Motor neuron (in vitro differentiated cells): ENCODE measurements around the gene PDGFRB. TPM values are rescaled to one million over a fixed set of nuclear protein-coding genes. Genes with fewer than 3 reads are reported as not detected.
"Not testable (repeated sequence)": the region's sequence is repeated elsewhere in the genome, so short reads cannot be mapped to it uniquely, and the experiment has no call there.

Experiments
- ATAC-seq, 8 experiments: fragments of 200-7000 bp; cut with Tn5 transposase; replicated peaks in 6 of 8; 2 replicates each; pipeline ENCODE4 v1.8.0; 2021; ENCODE audit warnings: mild to moderate bottlenecking in 8 of 8, moderate library complexity in 8 of 8
- H3K27ac ChIP-seq, 2 donors: fragments of 250-450 bp; sonication (Bioruptor Pico); 2 replicates each; pipeline ENCODE4 v1.9.0; 2021; ENCODE audit warnings: antibody characterized with exemption in 2 of 2, mild to moderate bottlenecking in 2 of 2, moderate library complexity in 1 of 2
- H3K4me1 ChIP-seq, 2 donors: fragments of 250-450 bp; sonication (Bioruptor Pico); replicated peaks in 1 of 2; 2 replicates each; pipeline ENCODE4 v1.6.1; 2021; ENCODE audit warnings: antibody characterized with exemption in 2 of 2, mild to moderate bottlenecking in 2 of 2, moderate library complexity in 1 of 2
- H3K4me3 ChIP-seq, 5 donors: fragments of 250-450 bp; sonication (Bioruptor Pico); 2 replicates each; pipeline ENCODE4 v1.9.0; 2021; ENCODE audit warnings: antibody characterized with exemption in 5 of 5, mild to moderate bottlenecking in 5 of 5, moderate library complexity in 4 of 5
- WGBS, 10 experiments: fragments of 450-650 bp; shearing (Covaris generic); methylation state at CpG; one replicate each; pipeline ENCODE4 v1.0.0; 2022; 5-methylcytosine and 5-hydroxymethylcytosine counted together
- in situ Hi-C, 9 experiments: fragments of 400-800 bp; cut with MboI; loops; one replicate each; pipeline ENCODE4 v1.15.0; 2021; ENCODE audit warnings: low sequenced_read_pairs in 9 of 9, low pct_unique_long_range_greater_than_20kb in 2 of 9; ENCODE audit not compliant: unreplicated experiment in 9 of 9
- total RNA-seq, 8 experiments: library from RNA; unstranded; fragments of 300-600 nt; gene quantifications; 2 replicates each; pipeline versions ENCODE4 v1.2.3 to v1.2.4, GENCODE V29; 2022

PDGFRB gene
- total RNA-seq, 8 experiments from 2014 or later, result 0.38 to 42.4 (median 4.6) TPM

DNA sequence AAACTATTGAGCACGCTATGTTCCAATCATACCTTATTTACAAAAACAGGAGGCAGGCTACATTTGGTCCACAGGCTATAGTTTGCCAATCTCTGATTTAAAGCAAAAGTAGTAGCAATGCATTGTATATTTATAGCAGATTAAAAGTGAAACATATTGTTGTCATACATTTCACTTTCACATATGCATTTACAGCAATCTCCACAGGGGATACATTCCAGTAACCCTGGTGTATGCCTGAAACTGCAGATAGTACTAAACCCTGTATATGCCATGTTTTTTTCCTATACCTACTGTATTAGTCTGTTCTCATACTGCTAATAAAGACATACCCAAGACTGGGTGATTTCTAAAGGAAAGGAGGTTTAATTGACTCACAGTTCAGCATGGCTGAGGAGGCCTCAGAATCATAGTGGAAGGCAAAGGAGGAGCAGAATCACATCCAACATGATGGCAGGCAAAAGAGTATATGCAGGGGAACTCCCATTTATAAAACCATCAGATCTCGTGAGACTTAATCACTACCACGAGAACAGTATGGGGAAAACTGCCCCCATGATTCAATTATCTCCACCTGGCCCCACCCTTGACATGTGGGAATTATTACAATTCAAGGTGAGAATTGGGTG, 63.4 kb downstream of the PDGFRB start:
- 36 to 100% (median 75%) methylated on average over 1 to 3 of the region's 3 CpGs; no CpG with 5 or more reads in 1 of the 10 experiments for WGBS, 10 experiments
- H3K4me1 ChIP-seq, result no peaks in the 10 kb centered on the region
- H3K4me3 ChIP-seq, result no peak overlapping the region
- no peak overlapping the region for H3K27ac ChIP-seq
- no peak for ATAC-seq
- in situ Hi-C loops, result no loop called here

DNA sequence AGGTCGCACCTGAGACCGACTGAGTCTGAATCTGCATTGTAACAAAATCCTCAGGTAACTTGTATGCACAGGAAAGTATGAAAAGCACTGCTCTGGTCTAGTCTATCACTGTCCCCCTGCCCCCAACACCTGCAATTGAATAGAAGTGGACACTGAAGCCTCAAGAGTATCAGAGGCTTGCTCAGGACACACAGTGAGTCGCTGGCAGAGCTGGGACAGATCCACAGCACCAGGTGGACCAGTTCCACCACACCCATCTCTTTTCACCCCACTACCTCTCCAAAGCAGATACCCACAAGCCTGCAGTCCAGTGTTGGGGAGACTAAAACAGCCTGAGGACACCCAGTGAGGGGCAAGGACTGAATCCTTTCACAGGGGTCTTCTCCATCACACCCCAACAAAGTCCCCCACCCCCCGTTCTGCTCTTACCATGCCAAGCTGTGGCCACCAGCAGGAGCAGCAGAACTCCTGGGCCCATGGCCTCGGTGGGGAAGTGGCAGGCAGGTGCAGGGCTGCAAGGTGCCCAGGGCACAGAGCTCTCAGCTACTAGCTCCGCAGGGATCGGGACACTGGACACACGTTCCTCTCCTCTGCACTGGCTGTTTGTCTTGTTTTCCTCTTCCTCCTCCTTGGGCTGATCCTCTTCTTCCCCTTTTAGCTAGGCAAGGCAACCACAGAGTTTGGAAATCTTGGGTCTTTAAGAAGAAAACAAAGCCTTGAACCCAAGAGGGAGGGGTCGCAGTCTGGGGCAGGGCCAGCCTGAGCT, 69.5 kb downstream of the PDGFRB start, which contains the start of gene CSF1R:
CSF1R (minus strand) TSS at position 605 of the 766 bp plus-strand sequence; CDS start at position 478, 127 bp downstream.
- WGBS, 10 experiments, result 56 to 92% (median 82%) methylated on average over 1 to 4 of the region's 9 CpGs; no CpG with 5 or more reads in 5 of the 10 experiments
- Histone ChIP-seq H3K4me3 (no peak within 1 kb of the TSS), H3K4me1 (peaks cover 0 to 5% of the 10 kb centered on the region in 2 donors), H3K27ac (no peak within 1 kb of the TSS)
- no peak for ATAC-seq
- in situ Hi-C loops, result no loop called here

DNA sequence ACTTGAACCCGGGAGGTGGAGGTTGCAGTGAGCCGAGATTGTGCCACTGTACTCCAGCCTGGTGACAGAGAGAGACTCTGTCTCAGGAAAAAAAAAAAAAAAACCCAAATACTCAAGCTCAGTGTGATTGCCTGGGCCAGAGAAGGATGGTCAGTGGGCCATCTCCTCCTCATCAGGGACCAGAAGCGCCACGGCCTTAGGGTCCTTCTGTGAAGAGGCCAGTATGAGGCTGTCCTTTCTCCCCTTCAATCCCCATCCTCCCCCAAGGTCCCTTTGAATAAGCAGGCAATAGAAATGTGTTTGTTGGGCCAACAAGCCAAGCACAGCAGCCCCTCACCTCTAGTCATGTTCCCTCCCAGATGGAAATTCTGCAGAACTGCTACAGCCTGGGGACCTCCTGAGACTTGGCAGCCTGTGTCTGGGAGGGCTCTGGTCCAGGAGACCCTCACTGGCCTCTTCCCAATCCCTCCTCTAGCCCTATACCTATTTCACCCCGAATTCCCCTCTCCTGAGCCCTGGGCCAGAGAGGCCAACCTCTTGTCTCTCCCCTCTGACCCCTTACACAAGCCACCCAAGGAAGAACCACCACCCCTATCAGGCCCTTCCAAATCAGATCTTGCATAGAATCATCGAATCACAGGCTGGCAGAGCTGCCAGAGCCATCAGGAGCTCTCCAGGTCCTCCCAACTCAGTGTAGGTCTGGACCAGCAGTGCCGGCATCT, 70.3 kb downstream of the PDGFRB start:
- no peak overlapping the region for H3K27ac ChIP-seq
- WGBS, 10 experiments, result 0 to 100% (median 76%) methylated on average over 1 to 5 of the region's 7 CpGs; no CpG with 5 or more reads in 4 of the 10 experiments

DNA sequence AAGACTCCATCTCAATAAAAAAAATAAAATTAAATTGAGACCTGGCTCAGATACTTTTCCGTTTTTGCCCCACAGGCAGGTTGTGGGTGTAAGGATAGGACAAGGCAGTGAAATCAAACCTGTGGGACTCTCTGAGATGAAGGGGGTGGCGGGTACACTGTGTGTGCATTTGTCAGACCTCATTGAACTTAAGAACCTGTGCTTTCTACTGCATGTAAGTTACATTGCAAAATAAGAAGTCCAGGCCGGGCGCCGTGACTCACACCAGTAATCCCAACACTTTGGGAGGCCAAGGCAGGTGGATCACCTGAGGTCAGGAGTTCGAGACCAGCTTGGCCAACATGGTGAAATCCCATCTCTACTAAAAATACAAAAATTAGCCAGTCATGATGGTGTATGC, 70.9 kb downstream of the PDGFRB start:
- H3K4me1 ChIP-seq, H3K4me3 ChIP-seq, in situ Hi-C loops, H3K27ac ChIP-seq, ATAC-seq: not testable (repeated sequence)
- WGBS, 10 experiments, result 13 to 100% (median 80%) methylated on average over 1 to 4 of the region's 6 CpGs; no CpG with 5 or more reads in 4 of the 10 experiments

More for the DNA sequence above, 70.3 kb downstream of the PDGFRB start:
- Histone ChIP-seq H3K4me3 (no peak overlapping the region), H3K4me1 (peaks cover 0 to 5% of the 10 kb centered on the region in 2 donors)
- in situ Hi-C loops, result no loop called here
- ATAC-seq, result no peak

DNA sequence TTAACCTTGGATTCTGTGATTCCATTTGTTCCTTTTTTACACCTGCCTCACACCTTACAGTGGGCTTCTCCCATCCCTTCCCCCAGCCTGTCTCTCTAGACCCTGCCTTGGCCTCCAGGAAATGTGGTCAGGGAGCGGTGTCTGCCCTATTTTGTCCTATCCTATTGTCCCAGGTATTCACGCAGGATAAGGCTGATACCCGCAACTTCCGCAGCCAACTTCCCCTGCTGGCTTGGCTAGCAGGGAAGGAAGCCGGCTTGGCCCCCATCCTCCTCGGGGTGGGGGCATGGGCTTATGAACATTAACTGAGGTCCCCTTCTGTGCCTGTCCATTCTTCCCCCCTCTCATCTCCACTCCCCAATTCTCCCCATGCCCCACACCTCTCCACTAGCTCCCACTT, 72.8 kb downstream of the PDGFRB start:
- in situ Hi-C loops, result no loop called here
- WGBS, 10 experiments, result 60 to 95% (median 82%) methylated on average over 1 to 6 of the region's 6 CpGs; no CpG with 5 or more reads in 6 of the 10 experiments
- Histone ChIP-seq H3K4me1 (peaks cover 0 to 5% of the 10 kb centered on the region in 2 donors), H3K4me3 (no peak overlapping the region), H3K27ac (no peak overlapping the region)
- ATAC-seq, result no peak

DNA sequence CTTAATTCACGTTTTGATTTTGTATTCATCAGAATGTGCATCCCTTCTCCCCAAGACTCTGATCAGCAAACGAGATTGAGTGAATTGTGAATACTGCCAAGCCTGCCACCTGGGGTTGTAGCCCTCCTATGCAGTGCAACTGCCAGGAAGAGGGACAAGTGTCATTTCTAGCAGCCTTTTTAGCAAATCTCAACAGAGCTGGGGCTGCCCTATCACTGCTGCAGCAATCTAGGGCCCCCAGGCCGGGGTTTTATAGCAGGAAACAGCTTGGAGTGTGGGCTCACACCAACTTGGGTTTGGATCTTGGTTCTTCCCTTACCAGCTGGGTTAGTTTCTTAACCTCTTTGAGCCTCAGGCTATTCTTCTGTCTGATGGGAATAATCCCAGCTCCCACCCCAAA, 73.3 kb downstream of the PDGFRB start:
- Histone ChIP-seq H3K4me1 (peaks cover 0 to 5% of the 10 kb centered on the region in 2 donors), H3K27ac (no peak overlapping the region), H3K4me3 (no peak overlapping the region)
- ATAC-seq, result no peak
- in situ Hi-C loops, result no loop called here
- 42 to 100% (median 63%) methylated on average over 1 to 3 of the region's 3 CpGs; no CpG with 5 or more reads in 5 of the 10 experiments for WGBS, 10 experiments

DNA sequence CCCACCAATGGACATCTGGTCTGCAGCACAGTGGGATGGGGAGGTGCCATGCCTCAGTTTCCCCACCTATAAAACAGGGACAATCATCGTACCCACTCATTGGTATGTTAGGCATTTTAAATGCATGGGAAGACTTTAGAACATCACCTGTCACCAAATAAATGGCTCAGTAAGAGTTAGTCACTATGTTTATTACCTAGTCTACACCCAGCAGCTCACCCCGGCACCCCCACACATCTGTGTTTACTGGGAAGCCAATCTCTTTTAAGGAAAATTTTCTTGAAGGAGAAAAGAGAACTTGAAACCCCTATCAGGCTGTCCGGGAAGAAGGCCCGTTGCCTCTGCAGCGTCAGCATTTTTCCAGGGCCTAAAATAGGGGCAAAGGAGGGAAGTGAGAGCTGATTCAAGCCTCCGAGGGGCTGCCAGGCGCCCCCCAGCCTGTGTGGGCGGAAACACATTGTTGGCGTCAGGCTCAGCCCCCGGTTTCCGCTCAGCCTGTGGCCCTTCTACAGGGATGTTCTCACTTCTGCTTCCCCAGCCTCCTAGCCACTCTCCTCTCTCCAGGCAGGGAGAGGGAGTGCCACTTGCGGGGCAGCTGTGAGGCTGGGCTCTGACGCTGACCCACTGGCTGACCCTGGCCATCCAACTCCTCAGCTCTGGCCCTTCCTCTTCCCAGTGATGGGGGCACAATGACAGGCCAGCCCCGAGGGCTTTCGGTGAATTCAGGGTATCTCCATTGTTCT, 73.9 kb downstream of the PDGFRB start:
- 0 to 100% (median 43%) methylated on average over 1 to 6 of the region's 15 CpGs; no CpG with 5 or more reads in 1 of the 10 experiments for WGBS, 10 experiments
- Histone ChIP-seq H3K27ac (no peak overlapping the region), H3K4me3 (no peak overlapping the region), H3K4me1 (peaks cover 0 to 5% of the 10 kb centered on the region in 2 donors)
- in situ Hi-C loops, result no loop called here
- ATAC-seq, result peak in 2 of 8 experiments; percentile 23 to 51

DNA sequence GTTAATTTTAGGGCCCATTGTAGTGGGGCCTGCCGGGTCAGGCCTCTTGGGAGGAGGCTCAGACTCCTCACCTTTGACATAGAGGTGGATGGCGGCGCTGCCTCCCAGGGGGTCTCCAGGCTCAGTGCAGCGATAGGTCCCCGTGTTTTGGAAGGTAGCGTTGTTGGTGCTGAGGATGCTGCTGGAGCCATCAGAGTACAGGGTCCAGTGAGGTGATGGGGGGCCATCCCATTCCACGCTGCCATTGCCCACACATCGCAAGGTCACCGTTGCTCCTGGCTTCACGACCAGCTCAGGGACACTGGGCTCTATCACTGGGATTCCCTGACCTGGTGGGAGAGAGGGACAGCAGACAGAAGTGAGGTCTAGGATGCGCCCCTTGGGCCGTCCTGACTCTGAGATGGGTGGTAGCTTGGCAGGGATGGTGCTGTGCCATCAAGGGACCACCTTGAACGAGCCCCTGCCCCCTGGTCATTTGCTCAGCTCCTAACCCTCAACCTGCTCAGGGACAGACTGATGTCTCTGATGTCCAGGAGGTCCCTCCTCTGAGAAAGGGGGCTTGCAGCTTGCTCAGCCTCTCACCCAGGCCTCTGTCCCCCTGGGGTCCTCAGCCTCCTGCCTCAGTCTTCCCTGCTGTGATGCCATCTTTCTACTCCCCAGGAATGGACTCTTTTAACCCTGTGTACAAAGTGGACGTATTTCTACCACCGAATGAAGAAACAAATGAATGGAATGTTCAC, 74.8 kb downstream of the PDGFRB start:
- WGBS, 10 experiments, result 50 to 87% (median 62%) methylated on average over 2 to 7 of the region's 15 CpGs; no CpG with 5 or more reads in 1 of the 10 experiments
- in situ Hi-C loops, result no loop called here
- Histone ChIP-seq H3K4me3 (no peak overlapping the region), H3K4me1 (peaks cover 0 to 5% of the 10 kb centered on the region in 2 donors), H3K27ac (no peak overlapping the region)
- ATAC-seq, result no peak

DNA sequence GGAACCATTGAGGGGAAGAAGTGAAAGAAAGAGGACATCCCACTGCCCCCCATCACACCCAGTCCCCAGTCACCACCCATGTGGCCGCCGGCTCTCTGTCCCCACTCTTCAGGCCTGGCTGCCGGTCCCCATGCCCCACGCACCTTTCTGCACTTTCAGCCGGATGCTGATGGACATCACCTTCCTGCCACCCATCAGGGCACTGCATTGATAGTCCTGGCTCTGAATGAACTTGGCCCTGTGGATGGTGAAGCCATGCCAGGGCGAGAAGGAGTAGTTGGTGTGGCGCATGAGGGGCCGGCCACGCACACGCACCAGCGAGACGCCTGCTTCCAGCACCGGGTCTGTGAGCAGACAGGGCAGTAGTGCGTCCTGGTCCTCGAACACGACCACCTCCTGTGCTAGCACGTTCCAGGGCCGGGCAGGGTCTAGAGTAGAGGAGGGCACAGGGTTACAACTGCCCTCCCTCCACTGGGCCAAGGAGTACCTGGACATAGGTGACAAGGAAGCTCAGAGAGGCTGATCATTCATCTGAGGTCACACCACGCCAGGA, 75.7 kb downstream of the PDGFRB start:
- WGBS, 10 experiments, result 91 to 100% (median 91%) methylated on average over 1 to 8 of the region's 19 CpGs; no CpG with 5 or more reads in 6 of the 10 experiments
- no peak overlapping the region for H3K27ac ChIP-seq
- peaks cover 0 to 5% of the 10 kb centered on the region in 2 donors for H3K4me1 ChIP-seq
- ATAC-seq, result no peak
- in situ Hi-C loops, result no loop called here
- no peak overlapping the region for H3K4me3 ChIP-seq

DNA sequence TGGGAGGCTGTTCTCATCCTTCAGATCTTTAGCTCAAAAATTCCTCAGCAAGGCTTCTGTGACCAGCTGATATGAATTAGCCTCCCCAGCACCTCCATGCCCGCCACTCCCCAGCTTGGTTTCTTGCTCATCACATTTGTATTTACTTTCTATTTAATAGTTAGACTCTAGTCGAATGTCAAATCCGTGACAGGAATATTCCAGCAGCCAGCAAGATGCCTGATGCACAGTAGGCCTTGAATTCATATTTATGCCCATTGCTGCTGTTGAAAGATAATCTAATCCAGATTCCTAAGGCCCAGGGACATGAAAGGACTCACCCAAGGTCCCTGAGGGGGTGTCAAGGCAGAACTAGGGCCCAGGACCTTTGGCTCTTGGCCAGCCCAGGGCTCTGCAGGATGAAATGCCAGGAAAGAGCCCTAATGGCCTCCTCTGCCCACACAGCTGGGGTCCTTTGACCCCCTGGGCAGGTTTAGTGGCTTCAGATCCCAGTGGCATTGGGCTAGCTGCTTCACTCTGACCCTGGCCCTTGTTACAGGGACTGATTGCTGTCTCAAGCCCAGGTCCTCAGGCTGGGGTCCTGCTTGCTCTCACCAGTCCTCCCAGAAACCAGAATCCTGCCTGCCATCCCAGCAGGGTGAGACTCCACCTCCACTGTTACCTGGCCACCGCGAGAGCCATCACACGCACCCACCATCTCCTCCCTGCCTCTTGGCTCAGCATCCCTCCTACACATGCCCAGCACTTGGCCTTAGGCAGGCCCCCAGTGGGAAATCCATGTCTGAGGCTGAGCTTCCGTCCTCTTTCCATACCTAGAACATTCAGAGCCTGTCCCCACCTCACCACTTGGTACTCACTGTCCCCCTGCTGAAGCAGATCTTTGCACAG, 76.6 kb downstream of the PDGFRB start:
- peaks cover 0 to 5% of the 10 kb centered on the region in 2 donors for H3K4me1 ChIP-seq
- peak in 1 of 8 experiments; percentile 26 for ATAC-seq
- H3K4me3 ChIP-seq, result no peak overlapping the region
- H3K27ac ChIP-seq, result no peak overlapping the region
- WGBS, 10 experiments, result 7 to 100% (median 61%) methylated on average over 1 to 6 of the region's 7 CpGs; no CpG with 5 or more reads in 1 of the 10 experiments
- in situ Hi-C loops, result no loop called here
